Endometrium (tissue), 2 donors: ENCODE measurements around the gene FBXO10.
"Not testable (repeated sequence)": the region's sequence is repeated elsewhere in the genome, so short reads cannot be mapped to it uniquely, and the experiment has no call there.

Experiments used
- FAIRE-seq: peaks from 2 replicates; lab custom pipeline; 2012; peaks lifted over from hg19 to GRCh38; lab: Jason Lieb, UNC
- donor health status: control.
- donor health status: control.

Gene FBXO10

DNA sequence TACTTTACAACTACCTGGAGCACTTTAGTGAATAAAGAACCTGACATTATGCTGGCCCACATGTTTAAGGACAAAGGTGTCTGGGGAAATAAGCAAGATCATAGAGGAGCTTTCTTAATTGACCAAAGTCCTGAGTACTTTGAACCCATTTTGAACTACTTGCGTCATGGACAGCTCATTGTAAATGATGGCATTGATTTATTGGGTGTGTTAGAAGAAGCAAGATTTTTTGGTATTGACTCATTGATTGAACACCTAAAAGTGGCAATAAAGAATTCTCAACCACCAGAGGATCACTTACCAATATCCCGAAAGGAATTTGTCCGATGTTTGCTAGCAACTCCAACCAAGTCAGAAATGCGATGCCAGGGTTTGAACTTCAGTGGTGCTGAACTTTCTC lies 98.7 kb downstream of the FBXO10 start:
- FAIRE-seq: not testable (repeated sequence)

DNA sequence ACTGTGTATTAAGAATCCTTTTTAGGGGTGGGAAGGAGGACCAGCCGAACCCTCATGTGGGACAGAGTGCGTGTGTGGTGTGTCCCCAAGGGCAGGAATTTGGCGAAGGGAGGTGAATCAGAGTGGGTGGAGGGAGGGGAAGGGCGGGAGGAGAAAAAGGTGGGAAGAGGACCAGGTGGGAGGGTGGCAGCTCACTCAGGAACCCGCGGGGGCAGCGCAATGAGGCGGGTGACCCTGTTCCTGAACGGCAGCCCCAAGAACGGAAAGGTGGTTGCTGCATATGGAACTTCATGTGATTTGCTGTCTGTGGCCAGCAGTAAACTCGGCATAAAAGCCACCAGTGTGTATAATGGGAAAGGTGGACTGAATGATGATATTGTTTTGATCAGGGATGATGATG lies 99.2 kb downstream of the FBXO10 start:
- FAIRE-seq: no peak

DNA sequence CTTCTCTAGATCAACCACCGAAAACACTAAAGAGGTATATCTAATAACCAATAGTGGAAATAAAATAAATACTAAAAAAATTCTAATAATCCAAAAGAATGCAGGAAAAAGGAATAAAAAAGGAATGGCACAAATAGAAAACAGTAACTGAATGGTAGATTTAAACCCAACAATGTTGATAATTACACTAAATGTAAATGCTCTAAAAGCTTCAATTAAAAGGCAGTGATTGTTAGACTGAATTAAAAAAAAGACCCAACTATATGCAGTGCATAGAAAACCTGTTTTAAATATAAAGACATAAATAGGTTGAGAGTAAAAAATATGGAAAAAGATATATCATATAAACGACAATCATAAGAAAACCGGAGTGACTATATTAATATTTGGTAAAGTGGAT lies 101.7 kb downstream of the FBXO10 start:
- no peak for FAIRE-seq

GRCh38 chr9:37473982-37474381 lies 102.2 kb downstream of the FBXO10 start:
- FAIRE-seq: not testable (repeated sequence)

GRCh38 chr9:37471942-37472684 lies 104.1 kb downstream of the FBXO10 start:
- FAIRE-seq: peak; percentile 93

GRCh38 chr9:37468620-37469019 lies 107.6 kb downstream of the FBXO10 start:
- FAIRE-seq: no peak

- FAIRE-seq: not testable (repeated sequence)
Measured at GRCh38 chr9:37467530-37467929, 108.7 kb downstream of the FBXO10 start.

GRCh38 chr9:37466037-37466709 lies 110.0 kb downstream of the FBXO10 start:
- no peak for FAIRE-seq

DNA sequence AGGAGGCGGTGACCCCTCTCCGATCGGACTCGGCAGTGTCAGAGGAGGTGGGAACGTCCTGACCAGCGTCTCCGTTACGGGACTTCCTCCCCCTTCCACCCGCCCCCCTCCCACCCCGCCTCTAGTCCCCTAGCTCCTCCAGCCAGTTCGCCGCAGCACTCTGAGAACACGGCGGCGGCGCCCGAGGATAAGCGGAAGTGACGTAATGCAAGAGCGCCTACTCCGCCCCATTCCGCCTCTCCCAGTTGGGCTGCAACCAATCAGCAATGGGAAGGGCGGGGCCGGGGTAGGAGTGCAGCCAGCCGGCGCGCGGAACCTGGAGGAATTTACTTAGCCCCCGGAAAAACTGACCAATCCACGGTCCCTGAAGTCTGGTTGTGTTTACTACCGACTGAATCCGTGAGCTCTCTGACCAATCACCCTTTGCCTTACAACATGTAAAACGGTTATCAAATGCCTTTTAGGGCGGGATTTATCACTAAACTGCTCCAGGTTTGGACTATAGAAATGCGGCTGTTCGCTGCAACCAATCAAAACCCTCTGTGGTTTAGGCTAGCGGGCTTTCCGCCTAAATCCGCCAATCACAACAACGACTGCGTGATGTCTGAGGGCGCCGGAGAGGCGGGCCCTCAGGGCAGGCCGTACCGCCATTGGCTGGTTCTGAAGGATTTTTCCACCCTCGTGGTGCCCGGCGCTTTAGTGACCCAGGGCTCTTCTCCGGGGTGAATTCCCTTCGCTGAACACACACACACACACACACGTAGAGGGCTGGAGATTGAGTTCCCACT lies 110.7 kb downstream of the FBXO10 start, which contains the start of gene ZBTB5:
TSS of gene ZBTB5 (minus strand) at position 202 of the 788 bp plus-strand sequence. CDS start 22,899 bp downstream, outside the sequence.
- peak; percentile 99 for FAIRE-seq

DNA sequence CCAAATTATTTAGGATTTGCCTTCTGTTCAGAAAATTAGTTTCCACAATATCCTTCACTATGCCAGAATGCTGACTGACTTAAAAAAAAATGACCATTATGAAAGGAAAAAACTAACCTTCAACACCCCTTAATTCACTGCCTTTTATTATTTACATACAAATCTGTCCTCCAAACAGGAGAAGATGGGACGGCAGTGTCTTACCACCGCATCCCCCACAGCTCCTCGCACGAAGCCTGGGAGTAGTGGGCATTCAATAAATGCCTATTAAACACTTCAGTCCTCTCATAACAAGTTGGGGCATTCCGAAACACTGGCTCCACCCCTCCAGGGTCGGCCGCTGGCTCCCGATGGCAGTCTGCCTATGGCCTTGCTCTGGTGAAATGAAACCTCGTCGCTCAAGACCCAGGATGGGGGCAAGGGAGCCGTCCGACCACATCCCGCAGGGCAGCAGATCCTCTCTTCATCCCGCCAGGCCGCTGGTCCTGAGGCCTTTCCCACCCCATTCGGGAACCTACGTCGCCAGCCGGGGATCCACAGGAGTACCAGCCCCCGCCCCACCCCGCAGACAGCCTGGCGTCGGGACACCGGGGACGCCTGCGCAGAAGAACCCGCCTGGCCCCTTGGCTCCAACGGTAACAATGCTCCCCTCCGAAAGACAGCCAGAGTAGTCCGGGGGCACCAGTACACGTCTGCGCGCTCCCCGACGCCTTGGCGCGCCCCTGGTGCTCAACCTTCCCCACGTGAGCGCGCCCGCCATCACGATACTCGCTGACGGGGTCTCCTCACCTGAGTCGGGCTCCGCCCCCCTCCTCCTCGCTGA lies 111.5 kb downstream of the FBXO10 start:
- FAIRE-seq: no peak

DNA sequence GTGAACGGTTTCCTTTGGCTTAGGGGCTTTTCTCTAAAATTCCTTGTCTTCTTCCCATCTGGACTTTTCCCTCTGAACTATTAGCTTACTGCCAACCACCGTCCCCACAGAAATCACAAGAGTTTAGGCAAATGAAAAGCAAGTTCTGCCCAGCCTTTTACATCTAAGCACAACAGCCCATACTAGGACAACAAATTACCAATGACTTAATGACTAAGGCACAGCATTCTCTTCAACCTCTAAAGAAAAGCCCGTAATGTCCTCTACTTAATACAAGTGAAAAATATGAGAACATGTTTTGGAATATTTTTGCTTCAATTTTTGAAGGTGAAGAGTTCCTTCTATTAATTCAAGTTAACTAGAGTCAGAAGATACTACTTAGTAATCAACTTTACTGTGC lies 112.2 kb downstream of the FBXO10 start:
- no peak for FAIRE-seq
